HG03558 (cell line): ENCODE measurements around the gene MRGPRX2.

Source experiments
- ATAC-seq: cut with Tn5 transposase; IDR thresholded peaks from one replicate; pipeline ENCODE4 v1.9.1; 2021; ENCODE audit warnings: moderate number of reproducible peaks; ENCODE audit not compliant: unreplicated experiment; ENCODE audit errors: extremely low read depth

Gene MRGPRX2

DNA sequence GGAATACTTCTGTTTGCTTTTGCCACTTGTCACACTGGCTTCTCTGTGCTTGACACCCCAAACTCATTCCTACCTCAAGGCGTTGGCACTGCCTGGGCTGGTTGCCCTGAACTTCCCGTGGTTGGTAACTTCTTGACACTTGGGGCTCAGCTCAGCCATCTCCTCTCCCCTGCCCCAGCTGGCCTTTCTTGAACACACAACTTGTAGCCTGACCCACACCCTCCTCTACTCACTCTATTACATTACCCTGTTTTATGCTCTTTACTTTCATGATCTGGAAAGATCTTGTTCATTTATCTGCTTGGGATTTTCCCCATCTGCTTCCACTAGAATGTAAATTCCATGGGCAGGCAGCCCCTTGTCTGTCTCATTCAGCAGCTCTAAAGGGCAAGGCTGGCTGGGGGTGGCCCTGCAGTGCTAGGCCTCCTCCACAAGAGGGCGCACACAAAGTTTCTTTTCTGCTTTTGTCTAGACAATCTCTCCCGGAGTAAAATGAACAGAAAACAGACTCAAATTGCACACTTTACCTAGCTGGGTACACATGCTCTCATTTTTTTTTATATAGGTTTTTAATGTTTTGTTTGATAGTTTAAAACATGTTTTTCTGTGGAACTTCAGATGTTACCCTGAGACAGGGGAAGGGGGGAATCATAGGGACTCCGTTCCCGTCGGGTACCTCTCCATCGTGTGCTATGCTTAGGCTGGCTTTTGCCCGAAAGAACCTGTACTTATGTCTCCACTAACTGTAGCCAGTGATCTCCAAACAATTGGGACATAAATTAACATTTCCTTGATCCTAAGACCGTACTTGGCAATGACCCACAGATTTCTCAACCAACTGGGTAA lies 16.4 kb upstream of the MRGPRX2 start:
- ATAC-seq = no peak

- ATAC-seq = no peak
These were observed 15.1 kb upstream of the MRGPRX2 start for GRCh38 chr11:19075636-19076035.

DNA sequence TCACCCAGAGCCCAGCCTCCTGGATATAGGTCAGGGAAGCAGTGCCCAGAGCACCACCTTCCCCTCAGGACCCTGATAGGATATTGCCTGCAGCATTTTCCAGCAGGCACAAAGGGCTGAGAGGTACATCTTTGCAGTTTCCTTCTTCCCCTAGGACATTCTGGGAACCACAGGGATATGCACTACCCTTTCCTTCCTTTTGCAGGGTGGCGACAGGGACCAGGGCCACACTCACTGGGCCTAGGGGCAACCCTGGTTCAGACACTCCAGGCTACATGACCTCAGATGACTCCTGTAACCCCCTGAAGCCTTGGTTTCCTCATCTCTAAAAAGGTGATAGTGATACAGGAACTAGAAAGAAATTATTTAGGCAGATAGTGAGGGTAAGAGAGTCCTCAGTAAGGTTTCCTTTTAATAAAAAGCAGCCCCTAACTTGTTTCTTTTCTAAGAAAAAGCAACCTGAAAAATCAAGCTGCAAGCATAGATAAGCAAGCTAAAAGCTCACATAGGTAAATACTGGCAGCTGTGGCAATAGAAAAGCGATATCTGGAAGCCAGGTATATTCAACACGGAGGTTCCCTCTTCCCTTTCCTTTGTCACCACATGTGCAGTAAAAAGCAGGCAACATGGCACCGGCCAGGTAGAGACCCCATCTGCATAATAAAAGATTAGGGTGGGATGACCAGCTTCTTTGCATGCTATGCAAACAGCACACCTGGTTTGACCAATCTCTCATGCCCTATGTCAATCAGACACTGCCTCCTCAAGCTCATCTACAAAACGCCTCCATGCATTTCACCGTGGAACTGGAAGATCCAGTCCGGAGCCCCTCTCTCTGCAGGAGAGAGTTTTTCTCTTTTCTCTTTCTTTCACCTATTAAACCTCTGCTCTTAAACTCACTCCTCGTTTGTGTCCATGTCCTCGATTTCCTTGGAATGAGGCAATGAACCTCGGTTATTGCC lies 13.2 kb upstream of the MRGPRX2 start:
- no peak for ATAC-seq

DNA sequence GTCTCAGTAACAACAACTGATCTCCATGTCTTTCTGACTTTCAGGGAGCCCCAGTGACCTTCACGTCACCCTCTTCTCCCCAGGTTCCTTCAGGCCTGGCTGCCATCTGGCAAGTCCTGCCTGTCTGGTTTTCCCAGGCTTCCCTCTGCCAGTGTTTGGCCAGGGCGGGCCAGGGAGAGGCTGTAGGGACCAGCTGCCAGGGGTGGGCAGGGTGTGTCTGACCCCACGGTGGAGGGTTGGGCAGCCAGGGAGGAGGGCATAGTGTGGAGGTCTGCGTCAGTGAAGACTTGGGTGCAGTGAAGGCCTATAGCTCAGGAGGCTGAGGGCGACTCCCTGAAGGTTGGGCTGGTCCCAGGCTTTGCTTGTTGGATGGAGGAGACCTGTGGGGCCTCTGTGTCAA lies 11.9 kb upstream of the MRGPRX2 start:
- no peak for ATAC-seq

DNA sequence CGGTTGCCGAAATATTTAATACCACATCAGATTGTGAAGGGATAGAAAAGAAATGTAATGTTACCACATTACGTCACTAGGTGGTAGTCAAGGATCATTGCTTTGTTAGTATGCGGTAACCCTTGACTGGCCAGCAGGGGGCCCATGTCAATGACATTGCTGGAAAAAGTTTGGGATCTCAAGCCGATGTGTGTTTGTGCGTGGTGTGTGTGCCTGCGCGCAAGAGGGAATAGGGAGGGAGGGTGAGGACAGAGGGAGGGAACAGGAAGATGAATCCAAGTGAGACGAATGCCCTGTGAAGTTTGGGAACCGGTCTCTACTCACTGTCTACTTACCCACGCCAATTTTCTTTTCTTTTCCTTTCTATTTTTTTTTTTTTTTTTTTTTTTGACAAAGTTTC lies 10.7 kb upstream of the MRGPRX2 start:
- peak; percentile 89 for ATAC-seq

DNA sequence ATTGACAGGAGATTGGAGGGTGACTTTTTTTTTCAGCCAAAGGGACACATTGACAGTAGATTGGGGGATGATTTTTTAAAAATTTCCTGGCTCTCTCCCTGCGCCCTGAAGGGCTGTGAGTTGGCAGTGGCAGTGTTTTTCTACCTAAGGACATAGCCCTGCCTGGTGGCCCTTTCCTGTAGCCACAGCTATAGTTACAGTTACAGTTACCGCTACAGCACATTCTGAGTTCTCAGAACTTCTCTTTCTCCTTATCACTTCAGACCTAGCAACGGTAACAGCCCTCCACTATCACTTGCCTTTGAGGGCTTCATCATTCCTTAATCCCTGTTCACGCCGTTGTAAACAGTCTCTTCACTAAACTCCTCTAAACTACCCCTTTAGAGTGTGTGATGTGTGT lies 684 bp downstream of the MRGPRX2 start:
- no peak for ATAC-seq

DNA sequence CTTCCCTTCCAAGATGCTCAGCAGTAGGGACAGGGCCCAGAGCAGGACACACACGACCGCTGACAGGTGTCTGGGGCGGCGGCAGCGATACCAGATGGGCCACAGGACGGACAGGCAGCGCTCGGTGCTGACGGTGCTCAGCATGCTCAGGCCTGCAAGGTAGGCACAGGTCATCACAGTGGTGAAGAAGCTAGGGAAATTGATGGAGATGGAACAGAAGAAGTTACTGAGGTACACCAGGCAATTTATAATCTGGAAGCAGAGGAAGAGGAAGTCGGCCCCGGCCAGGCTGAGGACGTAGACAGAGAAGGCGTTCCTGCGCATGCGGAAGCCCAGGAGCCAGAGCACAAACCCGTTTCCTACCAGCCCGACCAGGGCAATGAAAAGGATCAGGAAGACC lies 4.6 kb downstream of the MRGPRX2 start:
- no peak for ATAC-seq

DNA sequence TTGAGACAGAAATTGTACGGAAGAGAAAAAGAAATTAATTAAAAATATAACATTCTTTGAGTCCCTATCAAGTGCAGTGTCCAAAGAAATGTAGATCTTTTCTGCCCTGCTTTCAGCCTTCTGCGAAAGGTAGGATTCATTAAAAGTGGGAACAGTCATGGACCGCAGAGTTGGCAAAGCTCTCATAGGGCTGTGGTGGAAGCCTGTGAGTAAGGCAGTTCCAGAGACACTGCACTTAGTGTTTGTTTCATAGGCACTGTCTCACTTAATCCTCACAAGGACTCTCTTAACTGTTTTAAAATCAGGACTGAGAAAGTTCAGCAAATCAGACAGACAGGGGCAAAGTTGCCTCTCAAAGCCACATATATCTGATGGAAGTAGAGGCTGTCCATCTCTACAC lies 5.5 kb downstream of the MRGPRX2 start:
- no peak for ATAC-seq

DNA sequence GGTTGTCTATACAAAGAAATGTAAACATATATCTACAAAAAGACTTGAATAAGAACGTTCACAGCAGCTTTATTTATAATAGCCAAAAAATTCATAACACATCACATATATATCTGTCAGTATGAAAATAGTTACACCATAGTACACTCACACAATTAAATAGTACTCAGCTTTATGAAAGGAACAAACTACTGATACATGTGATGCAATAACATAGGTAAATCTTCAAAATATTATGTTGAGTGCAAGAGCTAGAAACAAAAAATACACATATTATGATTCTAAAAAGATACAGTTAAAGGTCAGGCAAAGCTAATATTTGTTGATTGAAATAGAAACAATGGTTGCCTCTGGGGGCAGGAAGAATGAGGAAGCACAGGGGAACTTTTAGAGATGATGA lies 6.6 kb downstream of the MRGPRX2 start:
- no peak for ATAC-seq

GRCh38 chr11:19050281-19050680 lies 10.2 kb downstream of the MRGPRX2 start:
- ATAC-seq = no peak

GRCh38 chr11:19049351-19049750 lies 11.2 kb downstream of the MRGPRX2 start:
- no peak for ATAC-seq

- no peak for ATAC-seq
These were observed 20.5 kb downstream of the MRGPRX2 start for GRCh38 chr11:19040051-19040450.

DNA sequence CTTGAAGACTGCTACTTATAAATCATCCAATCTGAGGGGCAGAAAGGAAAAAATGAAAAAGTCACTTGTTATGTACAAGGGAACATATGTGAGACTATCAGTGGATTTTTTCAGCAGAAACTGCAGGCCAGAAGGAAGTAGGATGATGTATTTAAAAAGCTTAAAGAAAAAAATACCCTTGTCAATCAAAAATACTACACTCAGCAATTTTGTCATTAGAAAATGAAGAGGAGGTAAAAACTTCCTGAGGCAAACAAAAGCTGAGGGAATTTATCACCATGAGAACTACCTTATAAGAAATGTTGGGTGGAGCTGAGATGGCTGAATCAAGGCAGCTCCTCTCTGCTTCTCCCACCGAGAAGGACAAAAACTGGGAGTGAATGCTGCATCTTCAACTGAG lies 21.1 kb downstream of the MRGPRX2 start:
- no peak for ATAC-seq

GRCh38 chr11:19032990-19033389 lies 27.5 kb downstream of the MRGPRX2 start:
- no peak for ATAC-seq

- ATAC-seq = no peak
These were observed 32.5 kb downstream of the MRGPRX2 start for GRCh38 chr11:19027829-19028595.

- ATAC-seq = no peak
These were observed 33.7 kb downstream of the MRGPRX2 start for GRCh38 chr11:19026862-19027261.

DNA sequence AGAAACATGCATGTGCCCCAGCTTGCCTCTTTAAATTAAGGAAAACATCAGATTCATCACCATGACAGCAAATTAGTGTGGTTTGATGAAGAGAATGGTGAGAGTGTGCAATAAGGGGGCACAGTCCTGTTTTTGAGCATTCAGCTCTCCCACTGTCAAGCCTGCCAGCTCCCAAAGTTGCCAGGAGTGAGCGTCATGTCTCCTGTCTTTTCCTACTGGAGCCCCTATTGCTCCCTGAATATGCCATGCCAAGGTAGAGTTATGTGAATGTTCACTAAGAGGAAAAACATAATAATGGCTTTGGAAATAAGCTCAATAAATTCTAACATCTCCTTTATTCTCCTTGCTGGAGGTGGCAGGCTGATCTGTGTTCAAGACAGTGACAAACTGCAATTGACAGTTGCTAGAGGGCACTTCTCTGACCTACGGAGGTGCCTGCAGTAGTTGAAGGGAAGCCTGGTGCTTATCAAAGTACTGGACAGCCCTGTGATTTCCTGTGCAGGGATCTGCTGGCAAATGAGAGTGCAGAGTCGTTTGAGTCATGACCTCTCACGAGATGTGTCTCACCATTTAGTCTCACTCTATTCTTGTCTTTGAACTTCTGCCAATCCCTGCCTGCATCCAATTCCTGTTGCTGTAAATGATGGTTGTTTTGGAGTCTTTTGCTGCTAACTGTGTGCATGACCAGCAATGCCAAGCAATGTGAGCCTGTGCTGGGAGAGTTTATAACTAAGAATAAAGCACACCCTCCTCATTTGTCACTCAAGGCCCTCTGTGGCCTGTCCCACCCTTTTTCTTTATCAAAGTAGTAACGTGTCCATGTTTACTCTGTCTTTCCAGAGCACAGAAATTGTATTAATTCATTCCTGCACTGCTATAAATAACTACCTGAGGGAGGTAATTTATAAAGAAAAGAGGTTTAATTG lies 34.8 kb downstream of the MRGPRX2 start:
- ATAC-seq = no peak

DNA sequence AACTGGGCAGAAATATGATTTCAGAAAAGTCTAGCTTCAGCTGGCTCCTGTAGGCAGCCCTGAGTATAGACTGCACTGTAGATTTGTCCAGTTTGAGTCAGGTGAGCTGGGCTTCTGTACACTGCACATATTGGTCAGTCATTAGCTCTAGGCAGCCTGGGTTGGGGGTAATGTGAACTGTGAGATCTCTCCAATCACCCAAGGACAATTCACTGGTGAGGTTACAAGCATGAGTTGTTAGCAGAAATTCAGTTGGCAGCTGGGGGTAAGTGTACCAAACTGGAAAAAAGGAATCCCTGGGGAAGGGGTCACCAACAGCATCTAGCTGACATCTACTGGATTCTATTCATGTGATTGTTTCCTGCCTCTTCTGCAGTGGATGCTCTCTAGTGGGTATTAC lies 39.7 kb downstream of the MRGPRX2 start:
- no peak for ATAC-seq

DNA sequence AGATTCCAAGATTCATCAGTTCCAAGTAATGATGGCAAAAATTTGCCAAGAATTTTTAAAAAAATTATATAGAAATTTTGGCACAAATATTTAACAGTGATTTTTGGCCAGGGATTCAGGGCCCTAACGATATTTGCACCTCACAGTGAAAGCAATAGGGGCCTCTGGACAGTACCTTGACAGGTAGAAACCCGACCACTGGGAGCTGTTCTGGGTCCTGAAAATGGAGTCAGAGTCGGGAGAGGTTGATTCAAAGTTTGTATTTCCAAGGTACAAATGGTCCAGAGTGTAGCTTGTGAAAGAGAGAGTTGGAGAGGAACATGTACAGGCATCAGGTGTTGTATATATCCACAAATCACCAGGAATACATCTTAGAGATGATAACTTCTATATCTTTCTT lies 41.6 kb downstream of the MRGPRX2 start:
- ATAC-seq = no peak
